HUES6 (cell line): ENCODE results near the gene ID4.
A peak's percentile ranks its signal among the peaks of the same experiment; 100 is the strongest.

ENCODE experiments used
- H3K27ac ChIP-seq: 2 replicates; pipeline ENCODE4 v1.7.0; 2013; ENCODE audit warnings: low read depth, mild to moderate bottlenecking, low read length, inconsistent platforms
- H3K27me3 ChIP-seq: 2 replicates; pipeline ENCODE4 v1.6.1; 2013; ENCODE audit warnings: low read length; ENCODE audit not compliant: control insufficient read depth, insufficient read depth
- H3K36me3 ChIP-seq: 2 replicates; pipeline ENCODE4 v1.6.1; 2013; ENCODE audit warnings: low read length; ENCODE audit not compliant: control insufficient read depth, insufficient read depth
- H3K4me1 ChIP-seq: 2 replicates; pipeline ENCODE4 v1.6.1; 2013; ENCODE audit warnings: low read length; ENCODE audit not compliant: control insufficient read depth, insufficient read depth
- H3K4me3 ChIP-seq: 2 replicates; pipeline ENCODE4 v1.5.1; 2013; ENCODE audit warnings: low read depth, low read length
- H3K9ac ChIP-seq: one replicate; pipeline ENCODE4 v1.6.1; 2013; ENCODE audit warnings: mild to moderate bottlenecking, low read length
- H3K9me3 ChIP-seq: 2 replicates; pipeline ENCODE4 v1.6.1; 2013; ENCODE audit warnings: low read depth, low read length; ENCODE audit not compliant: control insufficient read depth, insufficient read depth

The ID4 gene

DNA sequence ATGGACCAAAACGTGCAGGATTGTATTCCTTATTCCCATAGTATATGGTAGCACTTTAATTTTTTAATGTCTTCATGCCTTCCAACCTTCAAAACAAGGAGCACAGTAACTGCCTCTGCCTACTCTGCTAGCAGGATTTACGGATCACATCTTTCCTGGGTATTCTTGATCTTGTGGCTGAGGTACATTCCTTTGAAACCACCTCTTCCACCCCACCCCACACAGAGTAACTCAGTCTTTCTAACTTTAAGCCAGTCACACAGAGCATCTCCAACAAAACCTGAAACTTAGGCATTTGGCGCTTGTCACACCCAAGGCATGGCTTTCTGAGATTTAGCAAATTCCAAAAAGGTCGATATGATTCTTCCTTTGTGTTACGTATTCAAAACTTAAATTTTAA lies 2.3 kb upstream of the ID4 start:
- Histone ChIP-seq H3K4me3 (no peak overlapping the region), H3K9me3 (no peaks in the 10 kb centered on the region), H3K36me3 (no peaks in the 10 kb centered on the region; the same call in 1 of the 2 replicates), H3K9ac (no peak overlapping the region), H3K4me1 (peaks cover 15% of the 10 kb centered on the region), H3K27me3 (peaks cover 15% of the 10 kb centered on the region; the same call in 1 of the 2 replicates), H3K27ac (no peak overlapping the region)

DNA sequence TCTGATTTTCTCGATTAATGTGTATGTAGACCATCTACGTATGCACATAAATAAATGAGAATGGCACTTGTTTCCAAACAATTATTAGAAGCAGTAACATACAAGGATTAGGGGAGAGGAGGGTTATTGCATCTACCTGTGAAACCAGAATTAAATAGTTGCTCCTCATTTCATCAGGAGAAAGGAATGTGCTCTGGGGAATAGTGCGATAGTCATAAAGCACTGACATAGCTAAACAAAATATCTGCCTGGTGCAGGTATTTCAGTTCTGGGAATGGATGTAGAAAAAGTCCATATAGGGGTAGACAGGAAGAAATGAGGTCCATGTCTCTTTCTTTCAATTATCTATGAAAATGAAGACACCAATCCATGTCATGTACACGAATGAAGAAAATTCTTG lies 1.6 kb upstream of the ID4 start:
- no peak overlapping the region for H3K9ac ChIP-seq
- peaks cover 15% of the 10 kb centered on the region for H3K4me1 ChIP-seq
- peaks cover 15% of the 10 kb centered on the region; the same call in 1 of the 2 replicates for H3K27me3 ChIP-seq
- no peaks in the 10 kb centered on the region for H3K9me3 ChIP-seq
- H3K36me3 ChIP-seq = no peaks in the 10 kb centered on the region; the same call in 1 of the 2 replicates
- H3K27ac ChIP-seq = no peak overlapping the region
- no peak overlapping the region for H3K4me3 ChIP-seq

DNA sequence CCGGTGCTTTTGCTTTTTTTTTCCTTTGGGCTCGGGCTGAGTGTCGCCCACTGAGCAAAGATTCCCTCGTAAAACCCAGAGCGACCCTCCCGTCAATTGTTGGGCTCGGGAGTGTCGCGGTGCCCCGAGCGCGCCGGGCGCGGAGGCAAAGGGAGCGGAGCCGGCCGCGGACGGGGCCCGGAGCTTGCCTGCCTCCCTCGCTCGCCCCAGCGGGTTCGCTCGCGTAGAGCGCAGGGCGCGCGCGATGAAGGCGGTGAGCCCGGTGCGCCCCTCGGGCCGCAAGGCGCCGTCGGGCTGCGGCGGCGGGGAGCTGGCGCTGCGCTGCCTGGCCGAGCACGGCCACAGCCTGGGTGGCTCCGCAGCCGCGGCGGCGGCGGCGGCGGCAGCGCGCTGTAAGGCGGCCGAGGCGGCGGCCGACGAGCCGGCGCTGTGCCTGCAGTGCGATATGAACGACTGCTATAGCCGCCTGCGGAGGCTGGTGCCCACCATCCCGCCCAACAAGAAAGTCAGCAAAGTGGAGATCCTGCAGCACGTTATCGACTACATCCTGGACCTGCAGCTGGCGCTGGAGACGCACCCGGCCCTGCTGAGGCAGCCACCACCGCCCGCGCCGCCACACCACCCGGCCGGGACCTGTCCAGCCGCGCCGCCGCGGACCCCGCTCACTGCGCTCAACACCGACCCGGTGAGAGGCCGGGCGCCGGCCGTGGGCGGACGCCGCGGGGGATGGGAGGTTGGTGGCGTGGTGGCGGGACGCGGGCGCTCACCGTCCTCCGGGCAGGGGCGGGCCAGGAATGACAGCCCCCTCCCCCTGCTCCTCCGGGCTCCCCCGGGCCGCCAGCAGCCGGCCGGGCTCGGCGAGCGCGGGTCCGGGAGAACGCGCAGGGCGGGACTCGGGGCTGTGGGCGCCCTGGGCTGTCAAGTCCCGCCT lies 606 bp downstream of the ID4 start:
- peak overlapping the region; percentile 62; the same call in 1 of the 2 replicates for H3K27ac ChIP-seq

DNA sequence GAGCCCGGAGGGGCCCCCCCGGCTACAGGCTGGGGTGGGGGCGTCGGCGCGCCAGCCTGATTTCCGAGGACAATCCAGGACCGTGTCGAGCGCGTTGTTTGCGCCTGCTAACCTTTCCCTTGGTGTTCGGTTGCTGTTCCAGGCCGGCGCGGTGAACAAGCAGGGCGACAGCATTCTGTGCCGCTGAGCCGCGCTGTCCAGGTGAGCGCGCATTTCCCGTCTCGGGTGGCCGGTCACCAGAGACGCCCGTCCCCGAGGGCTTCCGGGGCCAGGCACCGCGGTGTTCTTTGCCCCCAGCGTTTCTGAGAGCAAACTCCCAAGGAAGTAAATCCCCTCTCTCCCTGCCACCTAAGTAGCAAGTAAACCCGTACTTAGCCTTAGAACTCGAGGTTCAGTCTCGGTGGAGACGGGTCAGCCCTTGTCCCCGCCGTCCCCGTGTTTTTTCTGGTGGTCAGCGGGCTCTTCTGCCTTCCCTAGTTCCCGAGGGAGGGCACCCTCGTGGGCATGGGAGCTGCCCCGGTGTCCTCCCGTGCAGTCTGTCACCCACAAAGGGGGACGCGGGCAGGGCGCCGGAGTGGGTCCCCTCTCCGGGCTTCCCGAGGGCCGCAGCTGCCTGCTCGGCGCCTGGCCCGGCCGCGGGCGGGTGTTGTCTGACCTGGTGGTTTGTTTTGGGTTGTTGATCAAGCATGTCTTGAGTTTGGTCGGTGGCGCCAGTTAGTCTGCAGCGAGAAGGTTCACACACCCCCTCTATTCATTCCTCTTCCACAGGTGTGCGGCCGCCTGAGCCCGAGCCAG lies 1.5 kb downstream of the ID4 start:
- Histone ChIP-seq H3K27ac (peak overlapping the region; percentile 66; the same call in 1 of the 2 replicates), H3K9ac (peak overlapping the region; percentile 94), H3K27me3 (peaks cover 15% of the 10 kb centered on the region; the same call in 1 of the 2 replicates), H3K4me3 (peak overlapping the region; percentile 87), H3K9me3 (no peaks in the 10 kb centered on the region), H3K4me1 (peaks cover 37% of the 10 kb centered on the region), H3K36me3 (no peaks in the 10 kb centered on the region; the same call in 1 of the 2 replicates)

More for the DNA sequence above, 606 bp downstream of the ID4 start:
- Histone ChIP-seq H3K27me3 (peaks cover 15% of the 10 kb centered on the region; the same call in 1 of the 2 replicates), H3K9me3 (no peaks in the 10 kb centered on the region), H3K9ac (peak overlapping the region; percentile 94), H3K36me3 (no peaks in the 10 kb centered on the region; the same call in 1 of the 2 replicates), H3K4me3 (peak overlapping the region; percentile 87), H3K4me1 (peaks cover 36% of the 10 kb centered on the region)

DNA sequence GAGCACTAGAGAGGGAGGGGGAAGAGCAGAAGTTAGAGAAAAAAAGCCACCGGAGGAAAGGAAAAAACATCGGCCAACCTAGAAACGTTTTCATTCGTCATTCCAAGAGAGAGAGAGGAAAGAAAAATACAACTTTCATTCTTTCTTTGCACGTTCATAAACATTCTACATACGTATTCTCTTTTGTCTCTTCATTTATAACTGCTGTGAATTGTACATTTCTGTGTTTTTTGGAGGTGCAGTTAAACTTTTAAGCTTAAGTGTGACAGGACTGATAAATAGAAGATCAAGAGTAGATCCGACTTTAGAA lies 2.0 kb downstream of the ID4 start:
- Histone ChIP-seq H3K4me3 (peak overlapping the region; percentile 87), H3K9me3 (no peaks in the 10 kb centered on the region), H3K27me3 (peaks cover 15% of the 10 kb centered on the region; the same call in 1 of the 2 replicates), H3K9ac (peak overlapping the region; percentile 94), H3K36me3 (no peaks in the 10 kb centered on the region; the same call in 1 of the 2 replicates), H3K27ac (no peak overlapping the region; the same call in 1 of the 2 replicates), H3K4me1 (peaks cover 35% of the 10 kb centered on the region)

GRCh38 chr6:19839788-19840187 lies 2.6 kb downstream of the ID4 start:
- Histone ChIP-seq H3K36me3 (no peaks in the 10 kb centered on the region; the same call in 1 of the 2 replicates), H3K4me1 (peaks cover 30% of the 10 kb centered on the region), H3K27me3 (peaks cover 15% of the 10 kb centered on the region; the same call in 1 of the 2 replicates), H3K9me3 (no peaks in the 10 kb centered on the region), H3K9ac (no peak overlapping the region), H3K4me3 (peak overlapping the region; percentile 87), H3K27ac (no peak overlapping the region)

- Histone ChIP-seq H3K4me1 (peaks cover 23% of the 10 kb centered on the region), H3K27ac (no peak overlapping the region), H3K36me3 (no peaks in the 10 kb centered on the region; the same call in 1 of the 2 replicates), H3K27me3 (peaks cover 9% of the 10 kb centered on the region; the same call in 1 of the 2 replicates), H3K9me3 (no peaks in the 10 kb centered on the region), H3K9ac (no peak overlapping the region), H3K4me3 (no peak overlapping the region)
Measured at GRCh38 chr6:19841181-19841580, 4.0 kb downstream of the ID4 start.

GRCh38 chr6:19842030-19842615 lies 5.0 kb downstream of the ID4 start:
- H3K27me3 ChIP-seq = peaks cover 8% of the 10 kb centered on the region; the same call in 1 of the 2 replicates
- H3K36me3 ChIP-seq = no peaks in the 10 kb centered on the region; the same call in 1 of the 2 replicates
- peaks cover 23% of the 10 kb centered on the region for H3K4me1 ChIP-seq
- no peak overlapping the region for H3K27ac ChIP-seq
- no peak overlapping the region for H3K4me3 ChIP-seq
- no peak overlapping the region for H3K9ac ChIP-seq
- H3K9me3 ChIP-seq = no peaks in the 10 kb centered on the region

GRCh38 chr6:19844689-19845088 lies 7.5 kb downstream of the ID4 start:
- H3K9me3 ChIP-seq = no peaks in the 10 kb centered on the region
- peaks cover 23% of the 10 kb centered on the region for H3K4me1 ChIP-seq
- no peaks in the 10 kb centered on the region; the same call in 1 of the 2 replicates for H3K36me3 ChIP-seq
- no peaks in the 10 kb centered on the region for H3K27me3 ChIP-seq
- H3K9ac ChIP-seq = no peak overlapping the region
- H3K27ac ChIP-seq = no peak overlapping the region
- no peak overlapping the region for H3K4me3 ChIP-seq

- H3K4me3 ChIP-seq = no peak overlapping the region
- peaks cover 23% of the 10 kb centered on the region for H3K4me1 ChIP-seq
- no peaks in the 10 kb centered on the region for H3K27me3 ChIP-seq
- no peak overlapping the region for H3K9ac ChIP-seq
- H3K9me3 ChIP-seq = no peaks in the 10 kb centered on the region
- no peak overlapping the region for H3K27ac ChIP-seq
- no peaks in the 10 kb centered on the region; the same call in 1 of the 2 replicates for H3K36me3 ChIP-seq
Measured at GRCh38 chr6:19845266-19846041, 8.3 kb downstream of the ID4 start.
